NB4 (cell line): ENCODE data around the gene EPHA1.
"Not testable (repeated sequence)": the region's sequence is repeated elsewhere in the genome, so short reads cannot be mapped to it uniquely, and the experiment has no call there.

Experiments
- POLR2A ChIP-seq: IDR thresholded peaks from 2 replicates; pipeline ENCODE4 v1.6.1; 2011; ENCODE audit warnings: mild to moderate bottlenecking; ENCODE audit not compliant: insufficient read length; ENCODE audit errors: extremely low read depth
- TF ChIP-seq, protein P1 (sequence below): IDR thresholded peaks from one replicate; pipeline ENCODE4 v1.5.1; 2012; ENCODE audit warnings: low read depth, low read length

DNA sequence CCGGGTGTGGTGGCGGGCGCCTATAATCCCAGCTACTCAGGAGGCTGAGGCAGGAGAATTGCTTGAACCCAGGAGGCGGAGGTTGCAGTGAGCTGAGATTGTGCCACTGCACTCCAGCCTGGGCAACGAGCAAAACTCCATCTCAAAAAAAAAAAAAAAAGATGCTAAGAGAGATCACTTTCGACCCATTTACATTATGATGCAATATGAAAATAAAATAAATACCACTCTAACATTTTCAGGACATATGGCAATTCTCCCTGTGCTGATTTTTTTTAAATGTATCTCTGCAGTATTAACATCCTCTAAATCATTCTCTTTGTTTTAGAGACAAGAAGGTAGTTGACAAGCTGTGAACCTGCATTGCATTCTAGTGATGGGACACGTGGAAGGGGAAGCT is 6.6 kb upstream of the EPHA1 start:
- TF ChIP-seq, protein P1, sequence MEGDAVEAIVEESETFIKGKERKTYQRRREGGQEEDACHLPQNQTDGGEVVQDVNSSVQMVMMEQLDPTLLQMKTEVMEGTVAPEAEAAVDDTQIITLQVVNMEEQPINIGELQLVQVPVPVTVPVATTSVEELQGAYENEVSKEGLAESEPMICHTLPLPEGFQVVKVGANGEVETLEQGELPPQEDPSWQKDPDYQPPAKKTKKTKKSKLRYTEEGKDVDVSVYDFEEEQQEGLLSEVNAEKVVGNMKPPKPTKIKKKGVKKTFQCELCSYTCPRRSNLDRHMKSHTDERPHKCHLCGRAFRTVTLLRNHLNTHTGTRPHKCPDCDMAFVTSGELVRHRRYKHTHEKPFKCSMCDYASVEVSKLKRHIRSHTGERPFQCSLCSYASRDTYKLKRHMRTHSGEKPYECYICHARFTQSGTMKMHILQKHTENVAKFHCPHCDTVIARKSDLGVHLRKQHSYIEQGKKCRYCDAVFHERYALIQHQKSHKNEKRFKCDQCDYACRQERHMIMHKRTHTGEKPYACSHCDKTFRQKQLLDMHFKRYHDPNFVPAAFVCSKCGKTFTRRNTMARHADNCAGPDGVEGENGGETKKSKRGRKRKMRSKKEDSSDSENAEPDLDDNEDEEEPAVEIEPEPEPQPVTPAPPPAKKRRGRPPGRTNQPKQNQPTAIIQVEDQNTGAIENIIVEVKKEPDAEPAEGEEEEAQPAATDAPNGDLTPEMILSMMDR, result not testable (repeated sequence)
- TF ChIP-seq POLR2A, result not testable (repeated sequence)
